G401 (cell line): ENCODE measurements around the gene TRPC4AP. TPM values are rescaled to one million over a fixed set of nuclear protein-coding genes. Genes with fewer than 3 reads are reported as not detected.

ENCODE experiments used
- DNase-seq: peaks from one replicate; pipeline ENCODE4 v3.0.0-alpha.2; 2015; ENCODE audit warnings: low spot score
- in situ Hi-C: cut with HindIII; loops from 2 replicates; pipeline ENCODE4 v1.10.0; 2016; ENCODE audit warnings: low sequenced_read_pairs, mixed read lengths
- total RNA-seq: library from RNA; depleted of rRNA; stranded (reverse); fragments of >200 nt; shearing (Covaris generic); gene quantifications from 2 replicates; pipeline ENCODE4 v1.2.3, GENCODE V29; 2014

Gene TRPC4AP
- total RNA-seq, 1 experiment from 2014 or later: 90.3 TPM

- DNase-seq: no peak
- in situ Hi-C loops: no loop called here
Observed at GRCh38 chr20:35006531-35006971, 86.1 kb downstream of the TRPC4AP start.

- no peak for DNase-seq
- in situ Hi-C loops: no loop called here
Observed at GRCh38 chr20:35006009-35006408, 86.6 kb downstream of the TRPC4AP start.

GRCh38 chr20:35005463-35005961 is 87.1 kb downstream of the TRPC4AP start:
- peak; percentile 80 for DNase-seq
- in situ Hi-C loops: no loop called here

- in situ Hi-C loops: no loop called here
- DNase-seq: no peak
Observed at GRCh38 chr20:35004749-35005462, 87.7 kb downstream of the TRPC4AP start.

GRCh38 chr20:35004051-35004725 is 88.4 kb downstream of the TRPC4AP start:
- in situ Hi-C loops: no loop called here
- DNase-seq: no peak

GRCh38 chr20:35003211-35004031 is 89.2 kb downstream of the TRPC4AP start:
- no peak for DNase-seq
- in situ Hi-C loops: no loop called here

GRCh38 chr20:35002426-35003210 is 90.0 kb downstream of the TRPC4AP start:
- in situ Hi-C loops: no loop called here
- DNase-seq: no peak

GRCh38 chr20:35001596-35002362 is 90.8 kb downstream of the TRPC4AP start:
- no peak for DNase-seq
- in situ Hi-C loops: no loop called here

- no peak for DNase-seq
- in situ Hi-C loops: no loop called here
Observed at GRCh38 chr20:35000922-35001595, 91.5 kb downstream of the TRPC4AP start.

GRCh38 chr20:35000311-35000921 is 92.2 kb downstream of the TRPC4AP start:
- in situ Hi-C loops: no loop called here
- DNase-seq: no peak

GRCh38 chr20:34999782-35000181 is 92.8 kb downstream of the TRPC4AP start:
- no peak for DNase-seq
- in situ Hi-C loops: no loop called here

- in situ Hi-C loops: no loop called here
- peak; percentile 60 for DNase-seq
Observed at GRCh38 chr20:34999021-34999451, 93.6 kb downstream of the TRPC4AP start.

- in situ Hi-C loops: no loop called here
- DNase-seq: no peak
Observed at GRCh38 chr20:34998331-34998950, 94.2 kb downstream of the TRPC4AP start.

- no peak for DNase-seq
- in situ Hi-C loops: no loop called here
Observed at GRCh38 chr20:34997774-34998173, 94.8 kb downstream of the TRPC4AP start.

- in situ Hi-C loops: no loop called here
- peak; percentile 71 for DNase-seq
Observed at GRCh38 chr20:34997131-34997561, 95.5 kb downstream of the TRPC4AP start.

- in situ Hi-C loops: no loop called here
- no peak for DNase-seq
Observed at GRCh38 chr20:34996243-34997028, 96.2 kb downstream of the TRPC4AP start.
